Effector CD4-positive, alpha-beta T cell (primary cell): Measurements from ENCODE around the gene SAMD14.
A peak's percentile ranks its signal among the peaks of the same experiment; 100 is the strongest.

ENCODE experiments used
- DNase-seq: peaks from one replicate; pipeline ENCODE4 v3.0.0-alpha.2; 2020

SAMD14 gene

DNA sequence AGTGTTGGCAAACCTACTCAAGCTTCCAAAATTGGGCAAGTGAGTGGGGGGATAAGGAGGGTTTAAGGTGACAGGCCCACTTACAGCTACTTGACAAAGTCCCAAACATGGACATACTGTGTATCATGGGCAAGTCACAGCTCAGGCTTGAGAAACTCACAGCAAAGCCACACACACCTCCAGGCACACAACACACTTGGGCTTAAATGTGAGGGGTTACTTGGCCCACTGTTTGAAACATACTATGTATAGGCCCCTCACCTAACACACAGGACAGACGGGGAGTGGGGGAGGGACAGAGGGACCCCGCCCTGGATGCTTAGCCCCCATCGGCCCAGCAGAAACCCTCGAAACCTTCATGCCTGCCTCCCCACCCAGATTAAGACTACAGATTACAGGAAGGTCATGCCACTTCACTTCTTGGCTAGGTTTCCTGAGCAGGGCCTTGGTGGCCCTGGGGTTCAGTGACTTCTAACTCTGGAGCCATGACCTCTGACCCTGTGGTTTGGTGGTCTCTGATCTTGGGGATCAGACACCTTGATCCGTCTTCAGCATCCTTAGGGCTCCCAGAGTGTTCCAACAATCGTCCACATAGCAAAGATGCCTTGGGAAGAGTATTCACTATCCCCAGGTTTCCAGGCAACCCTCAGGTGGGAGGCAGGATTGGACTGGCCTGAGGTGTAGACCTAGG lies 2.3 kb upstream of the SAMD14 start:
- no peak for DNase-seq

DNA sequence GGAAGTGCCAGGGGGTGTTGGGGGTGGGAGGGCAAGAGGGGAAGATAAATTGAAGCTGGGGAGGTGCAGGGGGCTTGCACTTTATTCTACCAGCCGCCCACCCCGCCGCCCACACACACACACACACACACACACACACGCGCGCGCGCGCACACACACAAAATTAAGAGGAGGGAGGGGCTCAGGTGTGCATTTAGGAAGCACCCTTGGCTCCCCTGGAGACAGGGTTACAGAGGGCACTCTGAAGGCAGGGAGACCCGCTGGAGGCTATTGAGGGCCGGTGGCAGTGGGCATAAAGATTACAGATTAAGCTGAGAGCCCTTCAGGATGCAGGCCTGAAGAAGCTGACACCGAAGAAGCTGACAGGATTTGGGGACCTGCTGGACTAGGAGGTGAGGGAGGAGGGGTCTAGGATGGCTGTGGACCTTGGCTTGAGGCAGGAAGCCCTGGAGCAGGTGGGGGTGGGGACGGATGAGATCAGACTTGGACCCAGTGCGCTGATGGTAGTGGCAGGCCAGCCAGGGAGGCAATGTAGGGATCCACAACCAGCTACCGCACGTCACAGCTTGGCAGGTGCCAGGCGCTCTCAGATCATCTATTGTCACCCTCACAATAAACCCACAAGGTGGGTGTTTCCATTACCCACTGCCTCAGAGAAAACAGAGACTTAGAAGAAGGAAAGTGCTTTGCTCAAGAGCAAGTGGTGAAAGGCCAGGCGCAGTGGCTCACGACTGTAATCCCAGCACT lies 772 bp upstream of the SAMD14 start:
- DNase-seq: no peak

DNA sequence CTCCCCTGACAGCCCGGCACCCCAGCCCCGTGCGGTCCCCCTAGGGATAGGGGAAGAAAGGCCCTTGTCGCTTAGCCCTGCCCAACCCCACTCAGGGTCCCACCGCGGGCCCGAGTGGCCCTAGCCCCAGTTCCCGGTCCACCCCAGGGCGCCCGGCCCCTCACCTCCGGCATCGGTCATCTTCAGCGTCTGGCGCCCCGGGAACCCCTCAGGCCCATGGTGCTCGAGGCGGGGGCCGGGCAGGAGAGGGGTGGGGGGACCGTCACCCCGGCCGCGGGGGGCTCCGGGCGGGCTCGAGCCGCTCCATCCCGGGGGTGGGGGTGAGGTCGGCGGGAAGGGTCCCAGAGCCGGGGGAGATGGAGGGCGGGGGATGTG lies 620 bp downstream of the SAMD14 start:
- no peak for DNase-seq

DNA sequence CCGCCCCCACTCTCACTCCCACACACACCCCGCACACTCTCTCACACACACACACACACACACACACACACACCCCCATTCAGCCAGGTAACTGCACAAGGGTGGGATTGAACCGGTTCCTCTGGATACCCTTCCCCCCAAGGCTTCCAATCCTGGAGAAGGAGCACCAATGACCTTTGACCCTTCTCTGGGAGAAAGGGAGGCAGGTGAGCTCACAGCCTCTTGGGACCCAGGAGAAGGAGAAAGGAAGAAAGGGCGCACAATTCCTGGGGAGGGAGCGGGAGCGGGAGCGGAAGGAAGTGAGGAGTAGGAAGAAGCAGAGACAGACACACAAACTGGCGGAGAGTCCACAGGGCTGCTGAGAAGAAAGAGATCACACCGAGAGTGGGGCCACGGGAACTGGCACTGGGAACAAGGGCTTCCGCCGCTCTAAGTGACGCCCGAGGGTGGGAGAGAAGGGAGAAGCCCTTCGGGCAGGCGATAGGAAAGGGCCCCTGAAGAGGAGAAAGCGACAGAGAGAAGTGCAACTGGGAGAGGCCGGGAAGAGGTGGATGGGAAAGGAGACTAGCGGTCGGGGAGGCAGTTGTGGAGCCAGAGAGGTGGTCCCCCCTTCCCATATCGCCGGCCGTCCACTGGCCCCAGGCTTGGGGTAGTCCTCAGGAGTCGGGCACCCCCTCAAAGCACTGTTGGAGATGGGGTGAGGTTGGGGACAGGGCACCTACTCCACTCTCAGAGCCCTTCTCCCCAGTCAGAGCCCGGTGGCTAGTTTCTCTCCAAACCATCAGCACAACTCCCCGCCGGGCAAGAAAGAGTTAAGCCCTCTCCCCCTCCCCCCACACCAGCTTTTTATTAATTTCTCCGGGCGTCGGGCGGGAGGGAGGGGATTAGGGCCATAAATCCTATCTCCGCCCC lies 1.3 kb downstream of the SAMD14 start:
- DNase-seq: no peak

DNA sequence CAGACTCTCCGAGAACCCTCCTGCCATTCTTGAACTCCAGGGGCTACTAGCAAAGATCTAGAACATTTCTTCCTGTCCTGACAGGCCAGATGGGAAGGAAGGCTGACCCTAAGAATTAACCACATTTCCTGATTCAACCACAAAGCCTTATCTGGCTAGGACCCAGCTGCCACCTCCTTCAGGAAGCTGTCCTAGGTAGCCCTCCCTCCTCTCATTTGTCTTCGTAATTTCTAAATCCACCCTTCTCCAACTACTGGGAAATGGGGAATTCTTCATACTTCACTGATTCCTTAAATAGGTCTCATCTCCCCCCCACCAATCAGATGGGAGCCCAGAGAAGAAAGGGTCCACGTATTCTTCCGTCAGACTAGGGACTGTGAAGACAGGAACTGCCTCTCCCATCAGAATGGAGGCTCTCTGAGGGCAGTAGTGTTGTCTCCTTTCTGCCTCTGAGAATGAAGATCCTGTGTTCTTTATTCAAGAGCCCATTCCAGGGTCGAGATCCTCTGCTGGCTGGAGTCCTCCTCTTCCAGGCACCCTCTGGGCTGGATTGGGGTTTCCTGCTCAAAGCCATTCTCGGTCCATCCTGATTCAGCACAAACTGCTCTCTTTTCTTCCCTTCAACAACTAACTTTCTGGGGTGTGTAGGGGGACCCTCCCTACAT lies 2.1 kb downstream of the SAMD14 start:
- no peak for DNase-seq

DNA sequence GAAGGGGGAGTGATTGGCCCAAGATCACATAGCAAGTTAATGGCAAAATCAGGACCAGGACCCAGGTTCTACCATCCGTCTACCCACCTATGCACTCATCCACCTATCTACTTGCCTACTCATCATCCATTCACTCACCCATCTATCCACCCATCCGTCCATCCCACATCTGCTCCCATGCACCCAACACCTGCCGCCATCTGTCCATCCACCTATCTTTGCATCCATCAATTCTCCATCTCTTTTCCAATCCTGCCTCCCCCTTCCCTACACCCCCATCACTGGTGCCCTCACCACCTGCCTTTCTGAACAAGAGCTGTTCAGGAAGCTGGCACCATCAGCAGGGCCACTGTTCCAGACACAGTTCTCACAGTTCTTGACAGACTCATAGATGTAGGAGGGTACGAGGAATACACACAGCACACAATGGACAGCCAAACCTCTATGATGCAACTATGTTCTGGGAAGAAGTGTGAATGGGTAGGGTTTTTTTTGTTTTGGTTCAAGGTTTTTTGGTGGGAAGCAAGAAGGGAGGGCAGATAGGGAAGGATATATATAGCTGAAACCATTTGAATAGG lies 4.5 kb downstream of the SAMD14 start:
- DNase-seq: no peak

DNA sequence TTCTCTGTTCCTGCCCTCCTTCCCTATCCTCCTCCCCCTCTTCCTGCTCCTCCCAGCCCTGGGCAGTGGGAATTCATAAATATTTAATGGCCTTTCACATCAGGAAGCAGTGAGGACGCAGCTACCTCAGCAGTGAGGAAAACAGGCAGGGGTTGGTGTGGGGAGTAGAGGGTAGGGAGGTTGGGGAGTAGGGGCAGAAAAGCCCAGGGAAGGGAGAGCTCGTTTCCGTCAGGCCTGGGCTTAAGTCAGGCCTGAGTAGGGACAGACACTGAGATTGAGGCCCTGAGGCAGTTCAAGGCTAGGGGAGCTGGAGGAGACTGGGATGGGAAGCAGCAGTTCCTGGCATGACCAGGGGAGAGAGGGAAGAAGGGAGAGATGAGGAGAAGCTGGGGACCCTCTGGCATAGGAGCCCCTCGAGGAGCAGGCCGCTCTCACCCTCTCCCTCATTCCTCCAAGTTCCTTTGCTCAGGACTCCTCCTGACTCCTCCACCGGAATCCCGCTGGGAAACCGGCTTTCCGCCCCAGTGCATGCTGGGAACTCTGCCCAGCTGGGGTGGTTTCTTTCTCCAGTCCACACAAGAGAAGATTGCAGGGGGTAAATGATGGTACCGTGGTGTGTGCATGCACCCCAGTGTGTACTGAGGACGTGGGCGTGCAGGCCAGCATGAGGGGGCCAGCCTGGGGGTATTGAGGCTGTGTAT lies 6.2 kb downstream of the SAMD14 start:
- DNase-seq: no peak

DNA sequence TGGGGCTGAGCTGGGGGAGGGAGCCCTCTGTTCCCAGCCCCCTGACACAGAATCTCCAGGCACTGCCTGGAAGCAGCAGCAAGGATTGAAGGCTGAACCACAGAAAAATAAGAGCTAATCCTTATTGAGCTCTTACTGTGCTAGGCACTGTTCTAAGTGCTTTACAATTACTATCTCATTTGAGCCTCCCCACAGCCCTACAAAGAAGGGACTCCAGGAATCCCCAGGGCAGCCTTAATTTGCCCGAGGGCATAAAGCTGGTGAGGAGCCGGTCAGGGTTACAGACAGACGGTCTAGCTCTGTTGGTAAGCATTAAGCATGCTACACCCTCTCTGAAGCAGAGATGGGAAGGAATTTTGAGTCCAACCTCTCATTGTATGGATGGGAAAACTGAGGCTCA lies 7.0 kb downstream of the SAMD14 start:
- no peak for DNase-seq

DNA sequence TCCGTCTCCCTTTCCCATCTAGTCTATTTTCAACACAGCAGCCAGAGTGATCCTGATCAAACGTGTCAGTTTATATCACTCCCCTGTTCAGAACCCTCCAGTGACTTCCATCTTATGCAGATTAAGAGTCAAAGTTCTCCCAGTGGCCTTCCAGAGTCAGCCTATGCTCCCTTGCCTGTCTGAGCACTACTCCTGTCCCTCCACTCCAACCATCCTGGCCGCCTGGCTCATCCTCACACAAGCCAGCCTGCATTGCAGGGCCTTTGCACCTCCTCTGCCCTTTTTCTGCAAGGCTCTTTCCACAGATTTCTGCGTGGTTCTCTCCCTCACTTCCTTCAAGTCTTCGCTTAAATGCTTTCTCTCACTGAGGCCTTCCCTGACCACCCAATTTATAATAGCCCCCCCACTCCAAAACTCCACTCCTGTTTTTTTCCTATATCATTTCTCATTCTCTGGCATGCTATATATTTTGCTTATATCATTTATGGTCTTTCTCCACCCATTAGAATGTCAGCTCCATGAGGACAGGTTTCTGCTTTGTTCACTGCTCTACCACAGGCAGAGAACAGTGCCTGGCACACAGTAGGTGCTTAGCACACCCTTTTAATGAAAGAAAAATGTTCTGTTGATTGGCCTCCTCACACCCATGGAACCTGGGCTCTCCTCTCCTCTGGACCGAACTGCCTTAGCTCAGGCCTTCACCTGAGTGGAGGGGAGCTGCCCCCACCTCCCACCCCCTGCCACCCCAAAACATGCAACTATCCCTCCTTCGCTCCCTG lies 9.3 kb downstream of the SAMD14 start:
- DNase-seq: no peak

DNA sequence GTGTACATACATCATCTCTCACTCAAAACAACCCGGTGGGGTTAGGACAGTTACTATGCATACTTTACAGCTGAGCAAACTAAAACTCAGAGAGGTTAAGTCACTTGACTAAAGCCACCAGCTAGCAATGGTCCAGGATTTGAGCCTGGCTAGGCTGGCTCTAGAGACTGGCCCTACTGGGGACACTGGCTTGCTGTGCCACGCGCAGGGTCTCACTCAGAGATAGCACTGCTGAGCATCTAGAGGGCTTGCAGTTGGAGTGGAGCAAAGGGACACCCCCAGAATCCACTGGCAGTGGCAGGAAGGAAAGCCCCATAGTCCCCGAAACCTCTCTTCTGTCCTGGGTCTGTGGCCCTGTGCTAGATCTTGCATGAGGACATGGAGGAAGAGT lies 11.1 kb downstream of the SAMD14 start:
- no peak for DNase-seq

DNA sequence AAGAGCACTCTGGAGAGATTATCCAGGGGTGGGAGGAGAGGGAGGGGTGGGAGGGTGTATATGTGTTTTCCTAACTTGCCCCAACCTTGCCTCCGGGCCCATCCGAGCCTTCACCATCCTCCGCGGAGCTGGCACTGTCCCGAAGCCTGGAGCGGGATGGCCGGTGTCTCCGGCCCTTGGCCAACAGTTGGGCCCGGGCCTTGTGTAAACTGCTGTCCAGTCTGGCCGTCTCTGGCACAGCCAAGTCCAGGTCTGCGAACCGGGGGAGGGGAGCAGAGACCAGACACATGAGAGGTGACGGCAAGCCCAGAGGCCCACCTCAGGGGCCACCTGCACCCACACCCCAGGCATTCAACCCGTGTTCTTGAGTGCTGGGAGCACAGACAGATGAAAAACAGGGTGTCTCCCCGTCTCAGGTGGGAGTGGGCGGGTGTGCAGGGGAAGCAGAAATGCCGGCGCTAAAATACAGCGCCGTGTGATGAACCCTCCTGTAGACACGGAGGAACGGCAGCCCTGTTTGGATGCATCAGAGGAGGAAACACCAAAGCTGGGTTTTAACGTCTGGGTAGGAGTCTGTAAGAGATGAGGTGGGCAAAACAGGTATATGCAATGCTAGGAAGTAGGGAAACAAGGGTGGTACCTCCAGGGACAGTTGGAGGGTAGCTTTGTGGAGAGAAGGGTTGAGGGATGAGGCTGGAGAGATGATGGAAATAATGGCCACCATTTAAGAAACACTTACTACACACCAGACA lies 11.7 kb downstream of the SAMD14 start:
- DNase-seq: no peak

DNA sequence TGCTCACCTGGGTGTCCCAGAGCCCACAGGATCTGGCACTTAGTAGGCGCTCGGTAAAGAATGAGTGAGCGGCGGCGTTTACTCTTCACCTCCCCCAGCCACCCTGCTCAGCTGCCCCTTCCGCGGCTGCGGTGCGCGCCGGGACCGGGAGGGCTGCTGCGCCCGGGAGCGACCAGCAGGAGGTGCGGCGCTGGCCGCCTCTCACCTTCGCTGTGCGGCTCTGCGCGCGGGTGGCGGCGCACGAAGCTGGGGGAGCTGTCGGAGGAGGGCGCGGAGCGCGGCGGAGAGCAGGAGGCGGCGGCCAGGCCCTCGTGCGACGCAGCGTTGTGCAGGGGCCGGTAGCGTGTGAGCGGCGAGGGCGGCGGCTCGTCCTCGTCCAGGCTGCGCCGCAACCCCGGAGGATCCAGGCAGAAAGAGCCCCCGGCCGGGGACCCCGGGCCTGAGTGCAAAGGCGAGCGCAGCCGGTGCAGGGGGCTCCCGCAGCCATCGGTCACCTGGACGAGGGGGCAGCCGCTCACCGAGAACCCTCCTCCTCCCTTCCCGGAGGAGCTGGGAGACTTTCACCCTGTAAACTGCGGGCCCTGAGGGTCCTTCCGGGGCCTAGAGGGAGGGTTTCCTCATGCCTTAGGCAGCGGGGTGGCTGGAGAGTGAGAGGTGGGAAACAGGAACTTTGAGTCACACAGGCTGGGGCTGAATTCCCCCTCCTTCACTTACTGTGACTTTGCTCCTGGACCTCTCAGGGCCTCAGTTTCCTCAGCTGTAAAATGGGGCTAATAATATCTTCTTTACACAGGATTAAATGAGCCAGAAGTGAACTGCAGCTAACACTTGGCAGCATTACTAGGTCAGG lies 12.5 kb downstream of the SAMD14 start:
- DNase-seq: peak; percentile 44

DNA sequence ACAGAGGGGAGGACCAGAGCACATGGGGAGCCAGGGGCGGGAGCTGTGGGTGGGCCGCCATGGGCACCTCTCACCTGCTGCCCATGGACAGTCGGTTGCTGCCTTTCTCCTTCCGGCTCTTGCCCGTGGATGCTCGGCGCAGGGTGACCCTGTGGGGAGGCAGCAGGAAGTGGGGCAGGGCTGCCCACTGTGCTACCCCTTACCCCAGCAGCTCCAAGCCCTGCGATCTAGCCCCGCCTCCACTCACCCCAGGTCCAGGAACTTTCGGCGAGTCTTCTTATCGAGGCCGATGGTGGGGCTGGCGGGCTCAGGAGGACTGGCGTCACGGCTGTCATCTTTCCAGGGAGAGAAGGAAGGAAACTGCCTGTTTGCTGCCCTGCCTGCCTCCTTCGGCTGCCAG lies 14.2 kb downstream of the SAMD14 start:
- DNase-seq: no peak

DNA sequence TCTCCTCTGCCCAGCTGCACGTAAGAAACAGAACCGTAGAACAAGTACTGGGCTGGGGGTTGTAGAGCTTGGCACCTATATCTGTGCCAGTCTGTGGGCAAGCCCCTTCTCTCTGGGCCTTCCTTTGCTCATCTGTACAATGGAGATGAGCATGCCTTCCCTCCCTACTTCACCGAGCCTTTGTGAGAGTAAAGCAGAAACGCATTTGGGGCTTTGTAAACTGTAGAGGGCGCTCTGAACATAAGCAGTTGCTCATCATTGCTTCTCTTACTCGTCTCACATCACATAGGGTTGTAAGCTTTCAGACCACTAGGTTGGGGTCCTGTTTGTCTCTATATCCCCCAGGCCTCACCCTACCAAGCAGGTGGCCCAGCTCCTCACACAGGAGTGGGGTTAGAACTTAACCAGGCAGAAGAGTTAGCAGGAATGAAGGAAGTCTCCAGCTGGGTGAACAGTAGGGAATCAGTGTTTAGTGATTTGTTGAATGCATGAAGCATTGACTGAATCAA lies 15.1 kb downstream of the SAMD14 start:
- no peak for DNase-seq

DNA sequence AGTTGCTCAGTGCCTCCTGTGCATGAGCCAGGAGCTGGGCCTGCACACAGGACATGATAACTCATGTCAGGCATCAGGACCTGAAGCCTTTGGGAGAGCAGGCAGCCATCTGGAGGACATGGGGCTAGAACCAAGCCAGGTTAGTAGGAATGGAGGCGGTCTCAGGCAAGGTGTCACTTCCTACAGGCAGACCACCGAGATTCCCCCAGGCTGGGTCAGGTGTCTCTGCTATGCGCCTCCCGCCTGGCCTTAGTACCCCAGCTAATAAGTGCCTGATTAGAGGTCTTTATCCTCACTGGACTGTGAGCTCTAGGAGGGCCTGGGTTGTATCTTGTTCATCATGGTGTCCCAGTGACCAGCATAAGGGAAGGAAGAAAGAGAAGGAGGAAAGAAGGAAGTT lies 15.6 kb downstream of the SAMD14 start:
- DNase-seq: no peak

DNA sequence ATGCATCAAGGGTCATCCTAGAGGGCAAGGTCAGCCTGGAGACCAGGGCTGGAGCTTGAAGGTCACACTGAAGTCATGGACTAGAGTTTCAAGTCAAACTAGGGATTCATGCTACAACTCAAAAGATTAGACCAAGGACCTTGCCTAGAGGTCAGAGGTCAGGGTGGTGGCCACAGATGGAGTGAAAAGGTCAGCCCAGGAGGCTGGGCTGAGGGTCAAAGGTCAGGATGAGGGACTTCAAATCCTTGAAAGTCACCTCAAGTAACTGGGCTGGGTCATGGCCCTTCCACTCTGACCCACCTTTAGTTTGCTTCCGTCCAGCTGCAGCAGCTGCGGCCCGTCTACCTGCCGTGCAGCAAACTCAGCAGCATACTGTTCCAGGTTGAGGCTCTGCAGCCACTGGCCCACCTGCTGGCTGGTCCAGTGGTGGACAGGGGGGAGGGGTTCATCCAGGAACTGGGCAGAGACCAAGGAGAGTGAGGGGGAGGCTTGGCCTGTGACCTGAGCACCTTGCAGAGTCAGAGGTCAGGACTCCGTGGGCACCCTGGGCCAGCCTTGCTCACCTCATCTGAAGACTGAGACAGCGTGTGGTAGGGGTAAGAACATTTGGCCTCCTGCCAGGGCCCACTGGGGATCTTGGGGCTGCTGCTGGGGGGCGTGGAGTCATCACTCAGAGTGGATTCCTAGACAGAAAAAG lies 16.2 kb downstream of the SAMD14 start:
- no peak for DNase-seq

DNA sequence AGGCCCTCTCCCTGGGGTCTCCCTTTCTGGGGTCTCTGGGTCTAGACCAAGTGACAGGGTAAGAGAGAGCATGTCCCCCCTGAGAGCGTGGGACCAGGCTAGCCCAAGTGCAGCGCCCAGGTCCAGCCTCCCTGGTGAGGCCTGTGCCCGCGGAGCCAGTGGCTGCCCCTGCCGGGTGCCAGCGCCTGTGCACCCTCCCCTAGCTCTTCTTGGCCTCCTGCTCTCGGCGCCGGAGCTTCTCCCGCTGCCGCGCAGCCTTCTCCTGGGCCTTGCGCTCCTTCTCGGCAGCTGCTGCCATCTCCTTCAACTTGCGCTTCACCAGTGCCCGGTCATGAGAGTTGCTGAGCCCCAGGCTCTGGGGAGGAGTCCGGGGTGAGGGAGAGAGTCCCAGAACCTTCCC lies 17.3 kb downstream of the SAMD14 start:
- no peak for DNase-seq
